DMS114 treated with DMSO at 0.1 percent for 48 hours (cell line): Measurements from ENCODE around the gene STAU1.
"Not testable (repeated sequence)": the region's sequence is repeated elsewhere in the genome, so short reads cannot be mapped to it uniquely, and the experiment has no call there.

ENCODE experiments used
- DNase-seq: peaks from one replicate; lab custom pipeline; 2025; ENCODE audit not compliant: unreplicated experiment; lab: John Stamatoyannopoulos, UW

STAU1 gene

DNA sequence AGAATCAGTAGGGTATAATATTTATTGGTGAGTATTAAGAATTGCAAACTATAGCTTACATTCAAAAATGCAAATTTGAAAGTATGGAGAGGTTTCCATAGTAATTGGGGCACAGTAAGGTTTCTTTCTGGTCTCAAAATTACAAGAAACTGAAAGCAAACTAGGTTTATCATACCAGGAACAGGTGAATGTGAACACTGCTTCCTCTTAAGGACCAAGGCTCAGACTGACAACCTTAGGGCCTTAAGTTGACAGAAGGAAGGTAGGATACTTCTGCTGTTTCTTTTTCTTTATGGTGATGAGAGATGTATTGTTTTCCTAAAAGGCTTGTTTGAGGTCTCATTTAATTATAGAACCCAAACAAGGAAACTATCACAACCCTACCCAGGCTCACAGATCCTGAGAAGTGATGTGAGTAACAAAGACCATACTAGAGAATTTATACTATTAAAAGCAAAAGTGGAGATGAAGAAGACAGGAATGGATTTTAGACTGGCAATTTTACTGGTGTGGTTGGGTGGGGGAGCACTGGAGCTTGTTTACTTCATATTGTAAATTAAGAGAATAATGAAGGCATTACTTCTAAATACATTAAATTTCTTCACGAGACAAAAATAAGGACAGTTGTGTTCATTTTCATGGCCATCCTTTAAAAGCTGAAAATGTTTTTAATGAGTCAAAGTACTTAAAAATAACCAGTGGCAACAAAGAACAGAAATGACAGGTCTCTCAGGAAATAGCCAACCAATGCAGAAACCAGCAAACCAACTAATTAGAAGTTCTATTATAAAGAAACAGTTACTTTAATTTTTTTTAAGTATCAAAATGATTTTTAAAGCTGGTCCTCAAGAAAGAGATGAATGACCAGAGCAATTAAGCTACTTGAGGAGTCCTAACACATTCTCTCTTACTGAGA lies 21.3 kb downstream of the STAU1 start:
- DNase-seq, result no peak

DNA sequence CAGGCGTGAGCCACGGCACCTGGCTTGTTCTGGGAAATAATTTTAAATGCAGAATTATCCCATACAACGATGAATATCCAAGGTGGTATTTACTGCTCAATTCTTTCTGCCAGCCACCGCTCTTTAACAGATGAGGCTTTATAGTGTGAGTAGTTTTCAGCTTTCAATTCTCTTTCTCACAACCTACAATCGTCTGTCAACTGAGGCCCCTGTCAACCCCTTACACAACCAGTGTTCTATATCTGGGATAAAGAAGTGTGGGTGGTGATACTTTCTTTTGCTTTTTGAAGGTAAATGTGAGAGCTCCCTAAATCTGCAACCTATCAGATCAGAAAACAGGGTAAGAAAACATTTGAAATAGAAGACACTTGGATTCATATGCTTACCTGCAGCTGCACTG lies 22.5 kb downstream of the STAU1 start:
- no peak for DNase-seq

DNA sequence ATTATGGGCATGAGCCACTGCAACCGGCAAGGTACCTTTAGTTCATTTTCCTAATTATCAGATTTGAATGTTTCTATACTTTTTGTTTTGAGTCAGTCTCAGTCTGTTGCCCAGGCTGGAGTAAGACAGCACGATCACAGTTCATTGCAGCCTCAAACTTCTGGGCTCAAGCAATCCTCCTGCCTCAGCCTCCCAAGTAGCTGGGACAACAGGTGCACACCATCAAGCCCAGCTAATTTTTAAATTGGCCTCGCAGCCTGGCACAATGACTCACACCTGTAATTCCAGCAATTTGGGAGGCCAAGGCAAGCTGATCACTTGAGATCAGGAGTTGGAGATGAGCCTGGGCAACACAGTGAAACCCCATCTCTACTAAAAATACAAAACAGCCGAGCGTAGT lies 24.4 kb downstream of the STAU1 start:
- DNase-seq, result no peak

DNA sequence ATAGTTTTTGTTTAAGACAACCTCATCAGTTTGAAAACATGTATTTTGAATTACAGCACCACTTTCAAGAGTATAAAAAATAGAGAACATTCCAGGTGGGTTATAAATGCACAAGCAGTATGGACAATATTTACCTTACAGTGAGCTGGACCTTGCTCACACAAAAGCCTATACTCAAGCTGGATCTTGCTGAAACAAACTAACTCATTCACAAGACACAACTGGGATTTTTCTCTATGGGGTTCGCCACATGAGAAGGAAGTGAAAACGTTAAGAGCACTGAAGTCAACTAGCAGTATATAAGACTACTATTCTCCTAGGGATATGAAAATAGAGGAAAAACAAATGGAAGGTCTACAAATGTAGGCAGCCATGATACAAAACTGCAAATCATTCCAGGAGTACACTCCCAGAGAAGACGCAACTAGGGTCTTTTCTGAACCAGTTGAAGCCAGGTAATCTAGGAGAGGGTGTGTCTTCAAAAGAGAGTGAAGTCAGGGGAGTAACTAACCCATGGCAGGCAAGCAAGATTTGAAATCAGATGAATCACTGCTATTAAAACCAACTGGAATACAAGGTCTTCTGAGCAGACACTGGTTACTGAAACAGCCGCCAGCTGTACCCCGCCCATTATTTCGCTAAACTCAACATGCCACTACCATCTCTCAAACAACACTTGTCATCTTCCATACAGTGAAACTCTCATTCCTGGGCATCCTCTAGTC lies 26.5 kb downstream of the STAU1 start:
- DNase-seq, result no peak

DNA sequence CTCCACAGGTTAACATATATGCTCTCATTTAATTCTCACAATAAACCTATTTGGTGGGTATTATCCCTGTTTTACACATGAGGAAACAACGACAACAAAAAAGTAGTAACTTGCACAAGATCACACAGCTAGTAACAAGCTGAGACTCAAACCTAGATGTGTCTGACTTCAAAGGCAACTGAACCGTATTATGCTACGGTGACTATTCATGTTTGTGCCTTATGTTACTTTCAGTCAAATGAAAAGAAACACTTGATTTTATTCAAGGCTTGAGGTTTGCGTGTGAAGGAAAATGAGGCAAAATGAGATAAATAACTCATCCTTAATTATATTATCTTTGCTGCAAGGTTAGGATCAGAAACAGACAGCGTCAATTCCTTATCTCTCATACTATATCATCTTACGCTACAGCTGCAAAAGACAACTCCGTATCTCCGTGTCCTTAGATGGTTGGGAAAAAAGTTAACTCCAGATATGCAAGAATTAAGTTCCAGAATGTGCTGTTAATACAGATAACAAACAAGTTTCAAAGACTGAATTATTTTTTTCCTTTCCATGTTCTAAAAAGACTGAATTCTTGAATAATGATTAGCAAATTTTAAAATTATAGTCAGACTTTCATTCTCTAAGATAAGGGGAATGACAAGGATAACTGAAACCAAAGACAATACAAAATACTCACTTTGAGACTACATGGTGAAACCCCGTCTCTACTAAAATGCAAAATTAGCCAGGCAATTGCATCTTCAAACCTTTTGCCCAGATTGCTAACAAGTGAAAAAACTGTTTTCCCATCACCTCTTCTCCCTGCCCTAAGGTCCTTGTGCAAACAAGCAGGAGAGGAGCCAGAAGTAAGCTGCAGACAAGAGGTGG lies 27.8 kb downstream of the STAU1 start:
- no peak for DNase-seq

DNA sequence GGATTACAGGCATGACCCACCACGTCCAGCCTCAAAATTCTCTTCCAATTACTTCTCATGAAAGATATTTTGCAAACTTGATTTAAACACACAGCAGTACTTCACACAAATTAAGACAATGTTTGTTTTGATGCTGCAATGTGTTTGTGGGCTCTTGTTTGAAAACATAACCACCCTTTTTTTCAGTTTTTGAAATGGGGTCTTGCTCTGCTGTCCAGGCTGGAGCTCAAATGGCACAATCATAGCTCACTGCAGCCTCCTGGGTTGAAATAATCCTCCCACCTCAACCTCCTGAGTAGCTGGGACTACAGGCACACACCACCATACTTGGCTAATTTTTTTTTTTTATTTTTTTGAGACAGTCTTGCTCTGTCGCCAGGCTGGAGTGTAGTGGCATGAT lies 31.0 kb downstream of the STAU1 start:
- DNase-seq, result no peak

DNA sequence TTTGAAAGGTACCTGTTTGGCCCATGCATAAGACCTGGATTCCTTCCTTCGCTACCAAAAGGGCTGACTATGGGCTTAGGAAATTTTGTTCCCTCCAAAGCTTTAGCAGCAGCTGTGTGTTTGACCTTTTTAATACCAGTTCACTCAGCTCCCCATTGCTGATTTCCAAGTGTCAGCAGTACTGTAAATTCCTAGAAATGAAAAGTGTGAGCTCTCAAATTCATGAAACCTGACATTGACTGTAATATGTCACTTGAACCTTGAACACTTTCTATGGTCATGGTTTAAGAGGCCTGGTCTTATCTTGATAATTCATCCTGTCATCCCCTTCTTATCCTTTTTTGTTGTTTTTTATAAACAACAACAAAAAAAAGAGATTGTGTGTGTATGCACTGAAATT lies 31.7 kb downstream of the STAU1 start:
- DNase-seq, result no peak

DNA sequence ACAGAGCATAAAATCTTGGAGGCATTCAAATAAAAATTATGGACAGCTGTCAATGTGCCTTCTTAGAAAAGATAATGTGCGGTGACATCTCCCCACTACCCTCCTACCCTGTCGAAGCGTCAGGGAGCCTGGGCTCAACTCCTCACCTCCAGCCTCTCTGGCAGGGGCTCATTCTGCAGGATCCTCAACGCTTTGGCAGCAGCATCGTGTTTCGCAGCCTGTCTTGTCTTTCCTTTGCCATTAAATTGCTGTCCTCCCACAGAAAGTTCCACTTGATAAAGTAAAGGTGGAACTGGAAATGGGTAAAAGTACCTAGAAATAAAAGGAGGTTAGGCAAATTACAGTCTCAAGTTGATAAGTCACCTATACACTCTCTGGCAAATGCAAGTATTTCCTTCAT lies 36.7 kb downstream of the STAU1 start:
- no peak for DNase-seq

DNA sequence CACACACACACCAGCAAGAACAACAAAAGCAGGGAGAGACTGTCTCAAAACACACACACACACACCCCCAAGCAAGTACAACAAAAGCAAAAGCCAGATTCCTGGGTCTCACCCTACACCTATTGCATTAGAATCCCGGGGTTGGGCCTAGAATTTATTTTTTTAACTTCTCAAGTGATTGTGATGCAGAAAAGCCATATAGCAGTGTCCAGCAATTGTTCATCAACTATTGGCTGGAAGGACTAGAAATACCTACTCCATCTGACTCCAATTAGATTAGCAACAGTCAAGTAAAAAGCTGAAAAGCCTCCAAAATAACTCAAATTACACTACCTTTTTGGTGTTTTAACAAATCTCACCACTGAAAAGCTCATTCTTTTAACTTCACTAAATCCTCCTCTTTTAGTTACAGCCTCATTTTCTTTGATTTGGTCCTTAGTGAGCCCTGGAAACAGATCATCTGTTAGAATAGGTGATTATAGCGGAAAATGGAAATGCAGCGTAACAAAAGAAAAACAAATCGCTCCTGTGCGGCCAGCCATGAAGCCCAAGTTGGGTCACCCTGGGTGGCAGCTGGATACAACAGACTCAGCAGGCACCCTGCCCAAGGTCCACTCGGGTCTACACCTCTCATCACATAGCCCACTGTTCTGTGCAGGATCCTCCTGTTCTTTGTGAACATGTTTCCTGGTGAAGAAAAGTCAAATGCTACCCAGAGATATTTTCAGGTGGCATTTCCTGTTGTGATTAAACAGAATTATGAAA lies 38.7 kb downstream of the STAU1 start:
- DNase-seq, result no peak

DNA sequence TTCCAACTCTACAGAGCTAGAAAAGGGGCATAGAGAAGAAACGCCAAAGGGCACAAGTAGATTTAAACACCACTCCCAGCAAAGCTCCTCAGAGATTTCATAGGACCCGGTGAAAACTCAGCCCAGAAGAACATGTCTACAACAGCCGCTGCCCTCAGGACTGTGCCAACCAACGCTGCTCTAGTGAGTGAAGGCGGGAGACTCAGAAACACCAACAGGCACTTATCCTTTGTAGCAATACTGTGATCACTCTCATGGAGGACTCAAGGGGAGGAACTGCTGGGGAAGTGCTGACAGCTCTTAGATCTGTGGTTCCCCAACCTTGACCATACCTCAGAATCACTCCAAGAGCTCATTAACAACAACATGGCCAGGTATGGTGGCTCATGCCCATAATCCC lies 39.5 kb downstream of the STAU1 start:
- no peak for DNase-seq

DNA sequence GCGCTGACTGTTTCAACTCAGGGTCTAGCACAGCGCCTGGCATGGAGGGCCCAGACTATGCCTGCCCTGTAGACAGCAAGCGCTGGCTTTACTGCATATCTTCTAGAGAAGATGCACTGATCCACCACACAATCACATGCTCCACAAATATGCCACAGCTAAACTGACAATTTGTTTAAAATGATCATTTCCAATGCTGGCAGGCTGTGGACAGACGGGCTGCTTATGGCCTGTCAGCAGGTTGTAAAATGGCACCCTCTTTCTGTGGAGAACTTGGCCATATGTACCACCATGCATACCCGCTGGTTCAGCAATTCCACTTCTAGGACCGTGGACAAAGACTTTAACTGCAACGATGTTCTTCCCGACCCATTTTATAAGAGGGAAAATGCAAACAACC lies 40.8 kb downstream of the STAU1 start:
- DNase-seq, result no peak

DNA sequence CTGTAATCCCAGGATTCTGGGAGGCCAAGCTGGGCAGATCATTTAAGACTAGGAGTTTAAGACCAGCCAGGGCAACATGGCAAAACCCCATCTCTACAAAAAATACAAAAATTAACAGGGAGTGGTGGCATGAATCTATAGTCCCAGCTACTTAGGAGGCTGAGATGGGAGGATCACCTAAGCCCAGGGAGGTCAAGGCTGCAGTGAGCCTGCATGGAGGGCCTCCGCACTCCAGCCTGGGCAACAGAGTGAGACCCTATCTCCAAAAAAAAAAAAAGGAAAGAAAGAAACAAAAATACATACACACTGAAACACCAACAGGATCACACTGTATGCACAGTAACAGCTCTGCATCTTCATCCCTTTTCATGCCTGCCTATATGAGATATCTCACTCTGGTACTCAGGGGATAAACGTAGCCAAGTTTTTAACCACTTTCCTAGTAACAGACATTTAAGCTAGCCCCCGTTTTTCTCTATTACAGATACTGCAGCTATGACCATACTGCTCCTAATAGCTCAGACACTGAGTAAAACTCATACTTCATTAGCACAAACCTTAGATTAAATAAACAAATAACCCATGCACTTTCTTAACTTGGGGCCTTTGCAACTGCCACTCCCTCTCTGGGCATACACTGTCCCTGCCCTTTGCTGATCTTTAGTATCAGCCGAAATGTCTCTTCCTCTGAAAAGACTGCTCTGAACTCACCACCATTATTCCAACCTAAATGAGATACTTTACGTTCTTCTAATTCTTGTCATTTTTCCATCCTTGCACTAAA lies 41.5 kb downstream of the STAU1 start:
- no peak for DNase-seq

DNA sequence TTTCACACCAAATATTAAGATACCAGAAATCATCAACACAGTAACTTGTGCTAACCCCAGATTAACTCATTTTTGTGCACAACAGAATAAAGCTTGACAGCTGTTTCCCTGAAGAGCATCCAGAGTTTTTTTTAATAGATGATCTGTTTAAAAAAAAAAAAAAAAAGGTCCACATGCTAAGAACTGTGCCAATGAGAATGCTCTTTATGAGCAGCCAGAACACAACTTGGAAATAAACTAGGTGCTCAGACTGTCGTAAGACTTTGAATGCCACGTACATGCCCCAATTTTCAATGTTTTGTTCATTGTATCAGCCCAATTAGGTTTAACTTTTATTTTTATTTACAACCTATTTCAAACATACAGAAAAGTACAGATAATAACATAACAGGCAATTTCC lies 47.3 kb downstream of the STAU1 start:
- no peak for DNase-seq

DNA sequence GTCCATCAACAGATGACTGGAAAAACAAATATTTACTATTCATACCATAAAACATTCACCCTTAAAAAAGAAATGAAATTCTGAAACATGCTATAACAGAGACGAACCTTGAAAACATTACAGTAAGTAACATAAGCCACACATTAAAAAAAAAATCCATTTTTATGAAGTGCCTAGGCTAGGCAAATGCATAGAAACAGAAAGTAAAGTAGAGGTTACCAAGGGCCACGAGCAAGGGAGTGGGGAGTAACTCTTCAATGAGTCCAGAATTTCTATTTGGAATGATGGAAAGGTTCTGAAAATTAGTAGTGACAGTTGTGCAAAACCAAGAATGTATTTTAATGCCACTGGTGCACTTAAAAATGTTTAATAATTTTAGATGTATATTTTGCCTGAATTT lies 47.7 kb downstream of the STAU1 start:
- DNase-seq, result no peak

DNA sequence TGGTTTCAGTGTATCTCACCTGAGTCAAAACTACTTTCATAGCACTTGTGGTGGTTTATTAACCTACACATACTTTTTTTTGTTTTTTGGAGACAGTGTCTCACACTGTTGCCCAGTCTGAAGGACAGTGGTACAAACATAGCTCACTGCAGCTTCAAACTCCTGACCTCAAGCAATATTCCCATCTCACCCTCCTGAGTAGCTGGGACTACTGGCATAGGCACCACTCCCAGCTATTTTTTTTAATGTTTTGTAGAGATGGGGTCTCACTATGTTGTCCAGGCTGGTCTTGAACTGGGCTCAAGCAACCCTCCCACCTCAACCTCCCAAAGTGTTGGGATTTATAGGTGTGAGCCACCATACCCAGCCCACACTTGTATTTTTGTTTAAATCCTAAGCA lies 49.7 kb downstream of the STAU1 start:
- DNase-seq, result no peak

DNA sequence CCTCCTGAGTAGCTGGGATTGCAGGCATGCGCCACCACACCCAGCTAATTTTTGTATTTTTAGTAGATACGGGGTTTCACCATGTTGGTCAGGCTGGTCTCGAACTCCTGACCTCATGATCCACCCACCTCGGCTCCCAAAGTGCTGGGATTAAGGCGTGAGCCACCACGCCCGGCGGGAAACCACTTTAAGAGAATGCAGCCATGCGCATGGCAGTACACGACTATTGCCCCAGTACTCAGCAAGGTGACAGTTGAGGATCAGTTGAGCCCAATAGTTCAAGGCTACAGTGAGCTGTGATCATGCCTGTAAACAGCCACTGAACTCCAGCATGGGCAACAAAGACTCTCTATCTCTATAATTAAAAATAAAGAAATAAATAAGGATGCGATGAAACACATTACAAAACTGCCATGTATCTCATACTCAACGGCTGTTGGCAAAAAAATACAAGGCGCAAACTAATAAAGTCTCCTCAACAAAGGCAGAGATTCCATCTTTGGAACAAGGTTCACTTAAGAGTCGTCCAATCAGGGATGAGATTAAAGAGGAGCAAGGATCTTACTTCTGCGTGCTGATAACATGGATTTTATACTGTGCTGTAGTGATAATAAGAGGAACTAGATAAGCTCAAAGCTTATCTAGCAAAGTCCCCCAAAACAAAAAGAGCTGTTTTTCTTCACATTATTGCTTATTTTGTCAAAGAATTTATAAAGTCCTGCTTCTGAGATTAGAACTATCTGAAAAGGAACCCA lies 51.1 kb downstream of the STAU1 start:
- DNase-seq, result no peak

DNA sequence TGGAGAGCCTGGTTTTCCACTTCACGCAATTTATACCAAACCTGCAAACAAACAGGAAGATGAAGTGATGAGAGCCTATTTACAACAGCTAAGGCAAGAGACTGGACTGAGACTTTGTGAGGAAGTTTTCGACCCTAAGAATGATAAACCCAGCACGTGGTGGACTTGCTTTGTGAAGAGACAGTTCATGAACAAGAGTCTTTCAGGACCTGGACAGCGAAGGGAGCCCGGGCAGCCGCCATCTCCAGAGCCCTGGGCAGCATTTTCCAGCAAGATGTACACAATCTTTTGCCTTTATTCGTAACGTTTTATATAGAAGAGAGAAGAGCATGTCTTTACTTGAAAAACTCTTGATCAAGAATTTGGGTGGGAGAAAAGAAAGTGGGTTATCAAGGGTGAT lies 53.3 kb downstream of the STAU1 start:
- not testable (repeated sequence) for DNase-seq

DNA sequence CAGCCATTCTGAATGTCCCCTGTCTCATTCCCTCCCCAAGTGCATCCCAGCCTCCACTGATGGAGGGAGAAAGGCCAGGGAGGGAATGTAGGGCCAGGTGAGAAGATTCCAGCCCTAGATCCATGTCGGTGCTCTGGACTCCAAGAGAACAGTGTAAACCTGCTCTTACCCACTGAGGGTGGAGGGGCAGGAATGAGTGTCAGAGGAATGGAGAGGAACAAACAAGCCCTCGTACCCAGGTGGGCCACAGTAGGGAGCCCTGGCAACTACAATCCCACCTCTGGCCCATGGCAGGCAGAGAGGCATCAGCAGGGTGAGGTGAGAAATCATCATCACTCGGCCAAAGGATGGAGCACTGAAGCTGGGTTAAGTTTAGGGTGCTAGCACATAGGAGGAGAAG lies 54.6 kb downstream of the STAU1 start:
- no peak for DNase-seq

DNA sequence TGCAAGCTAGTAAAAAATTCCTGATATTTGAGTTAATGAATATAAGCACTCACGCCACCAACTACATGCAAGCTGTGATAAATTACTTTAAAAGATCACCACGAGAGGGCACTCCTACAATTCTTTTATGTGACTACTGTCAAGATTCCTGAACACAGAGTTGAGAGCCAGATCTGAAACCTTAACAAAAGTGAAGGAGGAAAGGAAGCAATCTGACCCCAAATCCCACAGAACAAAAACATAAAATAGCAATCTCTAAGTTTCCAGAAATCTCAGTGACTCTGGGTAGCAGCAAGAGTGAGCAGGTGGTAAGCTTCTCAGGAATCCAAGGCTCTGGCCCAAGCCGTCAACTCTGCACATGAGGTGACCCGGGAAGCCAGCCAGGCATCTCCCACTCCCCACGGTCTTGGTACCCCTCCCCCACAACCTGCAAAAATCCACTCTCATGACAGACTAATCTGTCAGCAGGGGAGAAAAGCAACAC lies 55.1 kb downstream of the STAU1 start:
- peak; percentile 80 for DNase-seq
